ENCODE data around the gene ADGRA1.

- TF ChIP-seq CTCF (IDR thresholded peaks at IDR 0.05) = no peak
- TF ChIP-seq POLR2A (IDR thresholded peaks at IDR 0.05) = no peak
These were observed 16.6 kb downstream of the ADGRA1 start for GRCh38 chr10:133104068-133104962.
